GM21526 (cell line): ENCODE data around the gene ITGB1.
"Not testable (repeated sequence)": the region's sequence is repeated elsewhere in the genome, so short reads cannot be mapped to it uniquely, and the experiment has no call there.

Source experiments
- ATAC-seq: cut with Tn5 transposase; IDR thresholded peaks from one replicate; pipeline ENCODE4 v1.9.1; 2021; ENCODE audit warnings: moderate library complexity; ENCODE audit not compliant: unreplicated experiment, low FRiP score

ITGB1 gene

DNA sequence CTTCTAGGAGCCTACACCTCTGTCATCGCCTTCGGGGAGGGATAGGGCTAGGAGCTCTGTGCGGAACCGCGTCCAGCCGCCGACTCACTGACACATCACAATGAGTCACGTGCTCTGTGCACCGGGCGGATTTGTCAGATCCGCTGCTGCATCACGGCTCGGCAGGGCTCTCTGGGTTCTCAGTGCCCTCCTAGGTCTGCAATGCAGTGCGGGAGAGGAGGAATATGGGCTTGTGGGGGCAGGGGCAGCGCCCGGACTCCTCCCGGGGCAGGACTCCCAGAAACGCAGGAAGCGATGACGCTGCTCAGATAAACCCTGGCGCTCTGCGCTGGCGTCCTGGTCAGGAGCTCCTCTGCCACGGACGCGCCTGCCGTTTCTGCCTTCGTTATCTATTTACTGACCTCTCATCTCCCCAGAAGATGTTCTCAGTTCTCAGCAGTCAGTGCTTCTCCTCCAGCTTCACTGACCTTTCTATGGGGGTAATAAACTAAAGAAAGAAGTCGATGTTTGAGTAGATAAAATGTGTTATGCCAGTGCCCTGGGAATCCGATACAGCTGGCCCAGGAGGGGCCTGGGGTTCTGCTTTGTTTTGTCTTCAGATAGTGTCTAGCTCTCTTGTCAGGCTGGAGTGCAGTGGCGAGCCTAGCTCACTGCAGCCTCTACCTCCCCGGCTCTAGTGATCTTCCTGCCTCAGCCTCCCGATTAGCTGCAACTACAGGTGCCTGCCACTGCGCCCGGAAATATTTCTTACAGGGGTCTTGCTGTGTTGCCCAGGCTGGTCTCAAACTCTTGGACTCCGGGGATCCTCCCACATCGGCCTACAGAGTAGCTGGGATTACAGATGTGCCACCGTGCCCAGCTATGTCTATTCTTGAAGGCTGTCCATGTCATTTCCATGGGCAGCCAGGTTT is 22.8 kb upstream of the ITGB1 start:
- peak; percentile 98 for ATAC-seq

- no peak for ATAC-seq
Observed at GRCh38 chr10:32980242-32980557, 22.2 kb upstream of the ITGB1 start.

GRCh38 chr10:32979719-32980118 is 21.7 kb upstream of the ITGB1 start:
- not testable (repeated sequence) for ATAC-seq

GRCh38 chr10:32979041-32979440 is 21.0 kb upstream of the ITGB1 start:
- no peak for ATAC-seq

- not testable (repeated sequence) for ATAC-seq
Observed at GRCh38 chr10:32977846-32978809, 20.1 kb upstream of the ITGB1 start.

GRCh38 chr10:32976338-32976737 is 18.3 kb upstream of the ITGB1 start:
- no peak for ATAC-seq

DNA sequence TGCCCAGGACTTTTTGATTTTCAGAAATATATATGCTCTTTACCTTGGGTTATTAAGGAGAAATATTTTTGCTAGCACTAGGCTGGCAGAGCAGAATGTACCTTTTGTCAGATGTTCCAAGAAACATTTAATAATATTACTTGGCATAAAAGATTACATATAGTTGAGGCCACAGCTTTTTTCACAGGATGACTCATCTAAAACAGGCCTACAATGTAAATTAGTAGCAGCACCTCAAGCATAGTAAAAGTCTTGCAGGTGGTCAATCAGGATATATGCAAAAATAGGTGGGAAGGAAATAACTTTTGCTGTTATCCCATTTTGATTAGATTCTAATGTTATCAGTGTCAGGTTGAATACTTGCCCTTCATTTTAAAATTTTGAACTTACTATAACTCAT is 14.9 kb upstream of the ITGB1 start:
- no peak for ATAC-seq

DNA sequence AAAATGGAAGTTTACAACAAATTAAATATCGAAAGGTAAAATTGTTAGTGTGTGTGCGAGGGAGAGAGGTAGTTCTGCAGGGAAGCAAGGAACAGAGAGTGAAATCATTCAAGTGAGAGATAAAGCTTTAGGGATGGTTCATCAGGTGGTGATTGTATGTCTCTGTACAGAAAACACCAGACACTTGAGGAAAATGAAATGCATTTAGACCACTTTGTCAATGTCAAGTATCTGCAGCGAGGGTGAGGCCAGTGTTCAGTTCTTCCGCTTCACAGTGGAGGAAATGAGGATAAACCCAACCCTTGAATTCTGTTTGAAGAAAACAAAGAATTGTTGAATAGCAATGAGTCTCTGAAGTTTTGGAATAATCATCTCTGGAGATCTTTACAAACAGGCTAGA is 14.4 kb upstream of the ITGB1 start:
- ATAC-seq = no peak

GRCh38 chr10:32971536-32972091 is 13.6 kb upstream of the ITGB1 start:
- no peak for ATAC-seq

DNA sequence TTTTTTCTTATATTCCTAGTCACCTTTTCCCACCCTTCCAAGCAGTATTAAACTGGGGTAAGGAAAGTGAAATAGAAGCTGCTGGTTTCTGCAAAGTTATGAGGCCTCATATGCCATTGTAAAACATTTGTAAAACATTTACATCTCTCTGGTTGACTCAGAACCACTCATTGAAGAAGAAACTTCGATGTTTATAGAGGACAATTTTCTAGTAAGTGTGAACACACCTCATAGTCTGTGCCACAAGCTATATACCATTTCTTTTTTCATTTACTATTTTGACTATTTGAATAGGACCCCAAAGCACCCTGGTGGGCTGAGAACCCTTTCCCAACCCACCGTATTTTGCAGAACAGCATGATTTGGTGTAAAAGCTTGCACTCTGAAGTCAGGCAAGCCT is 12.9 kb upstream of the ITGB1 start:
- ATAC-seq = no peak

DNA sequence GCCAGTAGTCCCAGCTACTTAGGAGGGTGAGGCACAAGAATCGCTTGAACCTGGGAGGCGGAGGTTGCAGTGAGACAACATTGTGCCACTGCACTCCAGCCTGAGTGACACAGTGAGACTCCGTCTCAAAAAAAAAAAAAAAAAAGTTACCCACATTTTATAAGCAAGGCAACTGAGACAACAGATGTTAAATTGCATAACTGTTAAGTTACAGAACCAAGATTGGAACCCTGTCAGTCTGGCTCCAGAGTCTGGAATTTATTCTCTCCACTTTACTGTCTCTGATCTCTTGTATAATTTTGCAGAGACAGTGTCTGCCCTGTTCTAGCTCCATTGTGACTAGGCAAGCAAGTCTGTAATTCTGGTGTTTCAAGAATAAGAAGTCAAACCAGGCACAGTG is 6.2 kb upstream of the ITGB1 start:
- ATAC-seq = no peak

- ATAC-seq = no peak
Observed at GRCh38 chr10:32963096-32963495, 5.1 kb upstream of the ITGB1 start.

DNA sequence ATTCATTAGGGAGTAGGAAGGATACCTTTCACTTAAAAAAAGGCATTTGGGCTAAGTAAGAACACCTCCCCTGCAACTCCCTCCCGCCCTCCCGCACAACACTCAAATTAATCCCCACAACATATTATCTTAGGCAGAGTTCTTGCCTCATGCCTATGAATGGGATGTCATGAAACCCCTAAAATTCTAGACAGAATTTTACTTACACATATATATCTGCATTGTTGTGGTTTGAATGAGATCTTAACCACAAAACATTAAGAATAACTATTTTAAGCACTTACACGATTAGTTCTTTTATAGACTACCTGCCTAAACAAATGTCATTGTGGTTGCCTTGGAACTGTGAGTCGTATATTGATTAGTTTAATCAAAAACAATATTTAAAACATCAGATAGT is 4.5 kb upstream of the ITGB1 start:
- no peak for ATAC-seq

DNA sequence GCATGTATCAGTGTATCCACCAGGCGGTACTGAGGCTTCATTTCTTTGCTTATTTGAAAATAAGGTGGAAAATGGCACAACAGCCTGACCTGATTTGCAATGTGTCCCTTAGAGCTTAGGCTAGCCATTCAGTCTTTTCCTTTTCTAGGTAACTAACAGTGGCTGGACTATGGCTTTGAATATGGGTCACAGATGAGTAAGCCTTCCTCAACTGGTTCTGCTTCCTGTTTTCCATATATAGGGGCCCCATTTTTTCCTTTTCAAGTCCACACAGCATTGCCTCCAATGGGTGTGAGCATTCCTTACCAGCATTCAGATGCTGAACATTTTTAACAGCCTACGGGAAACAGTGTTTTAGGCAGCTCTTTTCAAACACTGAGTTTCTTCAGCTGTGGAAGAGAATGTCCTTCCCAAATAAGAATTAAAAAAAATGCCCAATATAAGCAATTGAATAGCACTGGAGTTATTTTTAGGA is 3.9 kb upstream of the ITGB1 start:
- no peak for ATAC-seq

GRCh38 chr10:32961343-32961894 is 3.4 kb upstream of the ITGB1 start:
- no peak for ATAC-seq

DNA sequence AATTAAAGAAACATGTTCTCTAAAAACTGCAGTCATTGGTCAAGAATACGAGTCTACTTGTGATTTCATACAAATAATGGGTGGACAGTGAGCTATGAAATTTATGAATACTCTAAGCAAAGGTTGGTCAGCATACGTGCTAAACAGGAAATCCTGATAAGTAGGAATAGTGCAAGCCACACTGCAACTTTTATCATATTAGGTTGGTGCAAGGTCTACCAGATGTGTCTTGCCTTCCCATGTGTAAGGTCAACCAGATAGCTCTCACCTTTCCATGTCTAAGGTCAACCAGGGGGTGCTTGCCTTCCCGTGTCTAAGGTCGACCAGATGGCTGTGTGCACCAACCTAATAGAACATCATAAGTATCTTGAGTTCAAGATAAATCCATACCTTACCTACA is 2.0 kb upstream of the ITGB1 start:
- ATAC-seq = no peak

- ATAC-seq = peak; percentile 39
Observed at GRCh38 chr10:32959006-32959920, 1.2 kb upstream of the ITGB1 start.

DNA sequence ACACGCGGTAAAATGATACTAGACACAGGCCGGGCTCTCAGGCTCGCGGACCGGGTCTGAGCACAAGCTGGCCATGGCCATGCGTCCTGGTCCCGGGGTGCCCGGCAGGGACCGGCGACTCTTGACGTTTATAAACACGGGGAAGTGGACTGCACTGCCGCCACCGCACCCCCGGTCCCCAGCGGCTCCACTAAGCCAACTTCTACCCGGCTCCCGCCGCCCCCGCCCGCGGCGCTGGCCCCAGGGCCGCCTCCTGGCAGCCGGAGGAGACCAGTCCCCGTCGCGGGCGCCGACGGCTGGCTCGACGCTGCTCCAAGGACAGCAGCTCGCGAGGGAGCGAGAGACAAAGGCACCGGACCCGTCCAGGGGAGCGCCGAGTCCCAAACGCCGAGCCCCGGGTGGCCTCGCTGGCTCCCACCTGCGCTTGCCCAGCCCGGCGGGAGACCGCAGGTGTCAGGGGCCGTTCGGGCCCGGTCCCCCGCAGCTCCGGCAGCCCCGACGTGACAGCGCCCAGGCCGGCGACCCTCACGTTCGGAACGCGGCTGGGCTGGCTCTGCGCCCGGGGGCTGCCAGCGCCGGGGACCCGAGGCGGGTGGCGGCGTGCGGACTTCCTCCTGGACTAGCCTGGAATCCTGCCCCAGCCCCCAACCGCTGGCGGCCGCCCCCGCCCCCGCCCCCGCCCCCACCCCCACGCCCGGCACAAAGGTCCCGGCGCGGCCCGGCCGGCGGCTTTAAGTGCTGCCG is 517 bp downstream of the ITGB1 start:
- peak; percentile 30 for ATAC-seq
